ENCODE measurements around the gene ARL6IP5.

Gene ARL6IP5

DNA sequence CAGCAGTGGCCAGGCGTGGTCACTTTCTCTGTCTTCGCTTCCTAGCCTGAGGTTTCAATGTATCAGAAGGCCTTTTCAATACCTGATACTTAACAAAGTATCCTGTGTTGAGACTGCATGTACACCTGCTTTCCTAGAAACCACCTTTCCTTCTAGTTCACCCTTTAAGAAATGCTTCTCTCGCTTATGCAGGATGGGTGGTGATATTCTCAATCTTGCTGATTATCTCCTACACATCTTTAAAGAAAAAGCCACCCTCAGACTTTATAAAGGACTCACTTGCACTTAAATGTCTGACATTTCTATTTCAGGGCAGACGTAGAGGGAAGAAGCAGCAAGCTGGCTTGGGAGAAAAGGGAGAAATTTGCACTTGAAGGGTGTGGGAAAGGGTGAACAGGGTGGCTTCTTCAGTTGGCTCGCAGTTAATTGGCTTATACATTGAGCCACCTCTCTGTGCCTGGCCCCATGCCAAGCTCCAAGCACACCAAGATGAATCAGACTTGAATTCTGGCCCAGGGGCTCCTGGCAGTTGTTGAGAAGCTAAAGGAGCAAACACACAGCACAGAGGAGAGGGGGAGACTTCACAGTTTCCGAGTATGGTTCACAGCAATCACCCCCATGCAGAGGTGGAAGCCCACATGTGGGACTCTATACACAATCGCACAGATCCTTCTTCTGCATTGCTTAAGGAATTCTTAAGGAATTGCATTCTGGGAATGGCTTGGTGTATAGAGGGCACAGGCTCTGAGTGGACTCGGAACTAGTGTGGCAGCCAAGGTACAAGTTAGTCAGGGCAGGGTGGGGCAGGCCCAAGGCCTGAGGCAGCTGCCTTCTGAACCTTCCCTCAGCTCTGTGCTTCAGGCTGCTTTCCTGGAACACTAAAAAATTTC, 1.3 kb downstream of the ARL6IP5 start:
- DNase-seq (ENCODE audit: low spot score) = peak; percentile 96

DNA sequence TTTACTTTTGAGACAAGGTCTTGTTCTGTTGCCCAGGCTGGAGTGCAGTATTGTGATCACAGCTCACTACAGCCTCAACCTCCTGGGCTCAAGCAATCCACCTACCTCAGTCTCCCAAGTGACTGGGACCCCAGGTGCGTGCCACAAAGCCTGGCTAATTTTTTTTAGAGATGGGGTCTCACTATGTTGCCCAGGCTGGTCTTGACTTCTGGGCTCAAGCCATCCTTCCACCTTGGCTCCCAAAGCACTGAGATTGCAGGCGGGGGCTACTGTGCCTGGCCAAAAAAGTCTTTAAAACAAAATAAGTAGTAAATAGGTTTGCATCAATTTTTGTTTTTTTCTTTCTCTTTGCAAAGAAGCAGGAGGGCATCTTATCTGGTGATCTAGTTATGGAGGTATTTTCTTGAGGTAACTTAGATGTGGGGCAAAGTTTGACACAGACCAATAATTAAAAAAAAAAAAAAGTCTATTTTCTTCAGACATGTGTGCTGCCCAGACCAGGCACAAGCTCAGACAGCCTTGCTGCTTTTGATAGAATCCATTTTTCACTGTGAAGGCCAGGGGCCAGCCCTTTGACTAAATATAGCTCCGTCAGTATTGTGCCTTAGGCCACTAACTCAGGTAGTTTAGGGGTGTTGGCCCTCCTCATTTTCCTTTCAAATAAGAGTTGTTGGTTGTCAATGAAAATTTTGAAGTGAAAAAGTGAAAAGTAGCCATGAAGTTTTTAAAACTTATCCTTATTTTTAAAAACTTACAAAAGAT, 2.5 kb downstream of the ARL6IP5 start:
- no peak for DNase-seq (ENCODE audit: low spot score)

DNA sequence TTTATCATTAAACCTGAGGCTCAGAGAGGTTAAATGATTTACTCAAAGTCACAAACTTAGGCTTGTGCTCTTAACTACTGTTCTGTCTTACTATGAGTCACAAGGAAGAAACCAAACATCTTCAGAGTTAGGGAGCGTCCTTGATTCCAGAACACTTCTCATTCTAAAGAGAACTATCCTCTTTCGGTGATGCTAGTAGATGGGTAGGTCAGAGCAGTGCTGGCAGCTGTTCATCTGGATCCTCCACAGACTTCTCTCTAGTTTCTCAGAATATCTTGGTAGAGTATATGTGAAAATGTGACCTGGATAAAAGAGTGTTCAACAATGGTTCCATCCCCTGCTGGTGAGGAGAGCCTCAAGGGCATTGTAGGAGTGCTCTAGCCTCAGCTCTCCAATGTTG, 3.3 kb downstream of the ARL6IP5 start:
- peak; percentile 70 for DNase-seq (ENCODE audit: low spot score)

DNA sequence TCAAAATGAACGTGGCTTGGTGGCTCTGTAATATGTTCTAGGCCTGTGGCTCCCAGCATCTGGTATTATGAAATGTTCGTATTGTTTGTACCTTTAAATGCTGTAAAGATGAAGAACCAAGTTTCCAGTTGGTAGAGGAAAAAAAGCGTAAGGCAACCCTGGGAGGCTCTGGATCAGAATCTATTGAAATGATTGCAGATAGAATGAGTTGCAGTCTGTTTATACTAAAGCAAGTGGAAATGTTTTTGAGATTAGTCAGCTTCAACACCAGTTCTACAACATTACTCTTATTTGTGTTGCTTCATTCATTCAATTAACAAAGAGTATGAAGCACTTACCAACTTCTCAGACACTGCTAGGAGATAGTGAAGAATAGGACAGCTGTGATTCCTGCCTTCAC, 5.3 kb downstream of the ARL6IP5 start:
- peak; percentile 71 for DNase-seq (ENCODE audit: low spot score)

DNA sequence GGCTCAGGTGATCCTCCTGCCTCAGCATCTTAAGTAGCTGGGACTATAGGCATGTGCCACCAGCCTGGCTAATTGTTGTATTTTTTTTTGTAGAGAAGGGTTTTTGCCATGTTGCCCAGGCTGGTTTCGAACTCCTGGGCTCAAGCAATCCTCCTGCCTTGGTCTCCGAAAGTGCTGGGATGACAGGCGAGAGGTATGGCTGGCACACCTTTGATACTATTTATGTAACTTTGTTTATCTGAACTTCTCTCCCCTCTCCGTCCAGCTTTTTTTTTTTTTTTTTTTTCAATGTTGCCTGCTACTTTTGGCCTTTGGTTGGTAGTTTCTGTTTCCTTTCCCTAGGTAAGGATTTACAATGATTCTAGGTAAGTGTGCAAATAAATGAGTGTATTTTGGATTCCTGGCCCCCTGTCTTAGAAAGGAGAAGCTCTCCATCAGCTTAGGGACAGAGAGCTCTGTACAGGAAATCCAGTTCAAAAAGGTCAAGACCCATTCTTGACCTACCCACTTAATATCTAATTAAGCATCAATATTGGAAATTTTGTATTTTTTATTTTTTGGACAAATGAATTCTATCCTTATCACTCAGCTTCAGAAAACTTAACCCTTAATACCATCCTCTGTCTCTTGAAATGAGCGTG, 6.8 kb downstream of the ARL6IP5 start:
- no peak for DNase-seq (ENCODE audit: low spot score)

DNA sequence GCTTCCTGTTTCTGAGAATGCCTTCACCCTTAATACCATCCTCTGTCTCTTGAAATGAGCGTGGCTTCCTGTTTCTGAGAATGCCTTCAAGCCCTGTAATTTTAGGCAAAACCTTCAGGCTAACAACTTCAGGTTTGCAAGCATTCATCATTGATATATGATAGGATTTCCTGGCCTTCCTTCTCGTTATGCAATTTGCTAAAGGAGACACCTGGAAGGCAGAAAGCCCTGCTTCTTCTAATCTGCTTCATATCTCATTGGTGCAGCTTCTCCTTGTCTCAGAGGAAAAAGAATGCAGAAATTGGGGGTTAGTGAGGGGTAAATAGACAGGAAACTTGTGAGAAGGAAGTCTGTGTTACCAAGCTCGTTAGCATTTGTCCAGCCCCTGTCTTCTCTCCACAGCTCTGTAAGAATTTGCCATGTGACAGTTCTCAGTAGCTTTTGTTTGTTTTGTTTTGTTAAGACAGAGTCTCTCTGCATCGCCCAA, 7.3 kb downstream of the ARL6IP5 start:
- DNase-seq (ENCODE audit: low spot score) = no peak

DNA sequence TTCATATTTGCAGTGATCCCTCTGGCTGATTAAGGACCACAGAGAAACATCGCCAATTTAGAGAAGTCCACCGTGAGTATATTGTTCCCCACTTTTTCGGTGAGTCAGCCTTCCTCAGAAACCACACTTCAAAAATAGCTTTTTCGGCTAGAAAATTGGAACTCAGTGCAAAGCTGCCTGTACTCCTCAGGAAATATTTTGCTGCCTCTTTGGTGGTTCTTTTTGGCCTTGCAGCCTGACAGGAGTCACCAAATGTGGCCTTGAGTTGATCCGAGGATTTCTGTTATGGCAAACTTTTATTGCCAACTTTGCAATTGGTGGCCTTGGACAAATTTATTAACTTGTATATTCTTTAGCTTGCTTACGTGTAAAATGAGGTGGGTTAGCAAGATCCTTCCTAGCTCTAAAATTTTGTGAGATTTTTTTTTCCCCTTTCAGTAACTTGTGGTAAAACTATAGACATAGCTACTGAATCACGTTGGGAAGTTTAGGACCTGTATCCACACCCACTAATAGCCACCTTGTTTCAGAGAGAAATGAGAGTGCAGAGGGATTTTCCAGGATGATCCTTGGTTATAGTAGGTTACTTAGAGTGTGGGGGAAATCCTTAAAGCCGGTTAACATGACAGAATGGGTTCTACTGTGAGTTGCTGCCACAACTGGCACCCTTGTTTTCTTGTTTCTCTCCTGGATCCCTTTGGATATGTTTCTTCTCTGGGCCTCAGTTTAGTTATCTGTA, 9.9 kb downstream of the ARL6IP5 start:
- DNase-seq (ENCODE audit: low spot score) = no peak

DNA sequence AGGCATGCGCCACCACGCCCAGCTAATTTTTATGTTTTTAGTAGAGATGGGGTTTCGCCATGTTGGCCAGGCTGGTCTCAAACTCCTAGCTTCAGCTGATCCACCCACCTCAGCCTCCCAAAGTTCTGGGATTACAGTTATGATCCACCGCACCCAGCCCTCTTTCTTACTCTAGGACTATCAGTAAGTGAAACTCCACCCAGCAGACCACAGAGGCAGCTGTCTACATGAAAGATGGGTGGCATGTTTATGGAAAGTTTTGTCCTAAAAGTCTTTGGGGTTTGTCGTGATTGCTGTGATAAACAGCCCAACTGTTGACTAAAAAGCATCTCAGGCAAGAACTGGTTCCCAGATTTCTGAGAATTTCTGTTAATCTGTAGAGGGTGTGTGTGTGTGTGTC, 10.9 kb downstream of the ARL6IP5 start:
- no peak for DNase-seq (ENCODE audit: low spot score)

DNA sequence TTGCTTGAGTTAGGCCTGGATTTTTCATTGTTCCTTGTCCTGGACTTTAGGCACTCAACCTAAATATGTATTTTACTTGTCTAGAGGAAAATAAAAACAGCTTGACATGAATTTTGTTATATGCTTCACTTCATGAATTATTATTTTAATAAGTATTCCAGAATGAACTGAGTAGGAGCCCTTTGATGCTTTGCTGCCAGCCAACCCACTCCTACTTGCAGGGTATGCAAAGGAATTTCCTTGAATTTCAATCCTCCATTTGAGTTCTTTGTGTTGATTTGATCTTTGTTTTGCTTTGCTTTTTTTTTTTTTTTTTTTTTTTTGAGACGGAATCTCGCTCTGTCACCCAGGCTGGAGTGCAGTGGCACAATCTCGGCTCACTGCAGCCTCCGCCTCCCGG, 11.6 kb downstream of the ARL6IP5 start:
- DNase-seq (ENCODE audit: low spot score) = no peak

DNA sequence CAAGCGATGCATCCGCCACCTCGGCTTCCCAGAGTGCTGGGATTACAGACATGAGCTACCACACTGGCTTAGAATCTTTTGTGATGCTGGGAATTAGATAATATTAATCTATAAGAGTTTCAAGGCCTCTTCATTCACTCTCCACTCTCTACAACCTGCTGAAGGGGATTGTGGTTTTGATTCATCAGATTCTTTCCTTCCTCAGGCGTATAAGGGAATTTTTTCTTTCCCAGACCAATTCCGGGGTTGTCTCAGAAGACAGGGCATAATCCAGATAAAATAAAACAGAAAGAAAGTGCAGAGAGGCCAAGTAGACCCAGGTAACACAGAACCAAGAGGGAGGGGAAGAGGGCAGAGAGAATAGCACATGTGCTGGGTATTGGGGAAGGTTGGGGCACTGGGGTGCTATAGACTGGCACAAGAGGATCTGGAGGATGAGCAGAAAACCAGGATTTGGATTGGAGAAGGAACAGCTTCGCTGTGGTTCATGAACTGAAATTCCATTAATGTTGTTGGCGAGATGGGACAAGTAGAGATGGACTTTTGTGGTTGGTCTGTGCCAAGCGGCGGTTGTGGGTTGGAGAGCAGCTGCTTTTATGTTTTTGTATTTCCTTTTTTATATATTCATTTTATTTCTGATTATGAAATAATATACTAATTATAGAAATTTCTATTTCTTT, 12.8 kb downstream of the ARL6IP5 start:
- no peak for DNase-seq (ENCODE audit: low spot score)

DNA sequence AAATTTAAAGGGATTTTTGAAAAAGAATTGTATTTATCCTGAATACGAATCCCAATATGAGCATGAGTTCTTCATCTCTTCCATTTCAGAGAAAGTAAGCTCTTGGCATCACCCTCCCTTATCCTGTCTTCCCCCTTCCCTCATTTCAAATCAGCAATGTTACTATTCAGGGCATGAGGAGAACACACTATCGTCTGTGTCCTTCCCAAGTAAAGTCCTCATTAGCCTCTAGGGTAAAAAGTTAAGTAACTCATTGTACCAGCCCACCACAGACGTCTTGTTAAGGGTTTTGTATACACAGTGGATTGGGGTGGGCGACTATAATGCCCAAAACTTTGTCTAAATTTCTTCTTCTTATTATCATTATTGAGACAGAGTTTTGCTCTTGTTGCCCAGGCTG, 14.8 kb downstream of the ARL6IP5 start:
- DNase-seq (ENCODE audit: low spot score) = no peak

DNA sequence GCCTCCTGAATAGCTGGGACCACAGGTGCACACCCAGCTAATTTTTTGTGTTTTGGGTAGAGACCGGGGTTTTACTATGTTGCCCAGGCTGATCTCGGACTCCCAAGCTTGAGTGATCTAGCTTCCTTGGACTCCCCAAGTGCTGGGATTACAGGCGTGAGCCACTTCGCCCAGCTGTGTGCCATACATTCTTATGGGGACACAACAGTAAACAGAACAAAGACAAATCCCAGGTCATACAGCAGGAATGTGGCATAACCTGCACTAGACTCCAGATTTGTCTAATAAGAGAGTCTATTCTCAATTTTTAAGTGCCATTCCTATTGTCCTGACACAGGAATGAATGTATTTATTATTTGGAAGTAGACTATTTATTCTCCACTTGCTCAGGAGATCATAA, 17.6 kb downstream of the ARL6IP5 start:
- no peak for DNase-seq (ENCODE audit: low spot score)

DNA sequence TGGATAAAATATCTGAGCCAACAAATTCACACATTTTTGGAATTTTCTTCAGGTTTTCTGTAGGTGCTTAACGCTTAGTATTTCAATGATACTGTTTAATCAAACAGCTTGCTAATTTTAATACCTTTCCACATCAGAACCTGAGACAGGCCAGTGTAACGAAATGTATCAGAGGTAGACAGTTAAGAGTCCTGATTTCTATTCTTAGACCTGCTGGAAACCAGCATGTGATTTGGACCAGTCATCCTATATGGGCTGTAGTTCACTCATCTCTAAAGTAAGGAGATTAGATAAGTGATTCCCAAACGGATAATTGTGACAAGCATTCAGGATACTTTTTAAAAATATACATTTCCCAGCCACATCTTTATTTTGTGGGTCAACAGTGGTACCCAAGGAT, 18.4 kb downstream of the ARL6IP5 start:
- no peak for DNase-seq (ENCODE audit: low spot score)

DNA sequence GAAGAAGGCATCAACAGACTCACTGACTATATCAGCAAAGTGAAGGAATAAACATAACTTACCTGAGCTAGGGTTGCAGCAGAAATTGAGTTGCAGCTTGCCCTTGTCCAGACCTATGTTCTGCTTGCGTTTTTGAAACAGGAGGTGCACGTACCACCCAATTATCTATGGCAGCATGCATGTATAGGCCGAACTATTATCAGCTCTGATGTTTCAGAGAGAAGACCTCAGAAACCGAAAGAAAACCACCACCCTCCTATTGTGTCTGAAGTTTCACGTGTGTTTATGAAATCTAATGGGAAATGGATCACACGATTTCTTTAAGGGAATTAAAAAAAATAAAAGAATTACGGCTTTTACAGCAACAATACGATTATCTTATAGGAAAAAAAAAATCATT, 19.8 kb downstream of the ARL6IP5 start:
- no peak for DNase-seq (ENCODE audit: low spot score)

DNA sequence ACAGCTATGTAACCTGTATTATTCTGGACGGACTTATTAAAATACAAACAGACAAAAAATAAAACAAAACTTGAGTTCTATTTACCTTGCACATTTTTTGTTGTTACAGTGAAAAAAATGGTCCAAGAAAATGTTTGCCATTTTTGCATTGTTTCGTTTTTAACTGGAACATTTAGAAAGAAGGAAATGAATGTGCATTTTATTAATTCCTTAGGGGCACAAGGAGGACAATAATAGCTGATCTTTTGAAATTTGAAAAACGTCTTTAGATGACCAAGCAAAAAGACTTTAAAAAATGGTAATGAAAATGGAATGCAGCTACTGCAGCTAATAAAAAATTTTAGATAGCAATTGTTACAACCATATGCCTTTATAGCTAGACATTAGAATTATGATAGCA, 20.6 kb downstream of the ARL6IP5 start:
- no peak for DNase-seq (ENCODE audit: low spot score)

DNA sequence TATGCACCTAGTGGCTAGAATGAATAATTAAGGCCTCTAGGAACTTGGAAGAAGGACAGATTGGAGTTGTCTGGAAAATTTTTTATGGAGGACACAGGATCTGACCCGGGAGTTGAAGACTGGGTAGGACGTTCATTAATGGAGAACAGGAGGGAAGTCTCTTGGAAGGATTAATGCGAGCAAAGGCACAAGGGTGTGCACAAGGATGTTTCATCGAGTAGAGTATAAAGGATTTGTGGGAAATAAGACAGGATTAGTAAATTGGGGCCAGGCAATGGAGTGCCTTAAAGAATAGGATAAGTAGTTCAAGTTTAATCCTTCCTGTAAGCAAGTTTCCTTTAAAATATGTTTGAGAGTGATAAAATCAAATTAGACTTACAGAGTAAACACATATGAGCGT, 23.1 kb downstream of the ARL6IP5 start:
- DNase-seq (ENCODE audit: low spot score) = no peak

DNA sequence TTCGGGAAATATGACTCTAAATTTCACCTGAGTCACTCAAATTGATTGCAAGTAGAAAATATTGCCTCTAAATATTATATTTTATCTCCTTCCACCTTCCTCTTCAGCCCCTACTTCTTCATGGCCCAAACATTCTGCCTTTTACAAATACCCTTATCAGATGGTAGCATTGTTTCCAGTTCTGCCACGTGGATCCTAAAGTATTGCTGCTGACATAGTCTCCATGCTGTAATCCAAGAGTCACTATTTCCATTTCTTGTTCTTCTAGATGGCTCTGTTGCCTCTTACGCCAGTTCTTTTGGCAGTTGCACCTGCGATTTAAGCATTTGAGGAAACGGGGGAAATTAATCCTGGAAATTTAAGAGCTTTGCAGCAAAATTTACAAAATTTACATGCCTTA, 24.1 kb downstream of the ARL6IP5 start:
- no peak for DNase-seq (ENCODE audit: low spot score)

DNA sequence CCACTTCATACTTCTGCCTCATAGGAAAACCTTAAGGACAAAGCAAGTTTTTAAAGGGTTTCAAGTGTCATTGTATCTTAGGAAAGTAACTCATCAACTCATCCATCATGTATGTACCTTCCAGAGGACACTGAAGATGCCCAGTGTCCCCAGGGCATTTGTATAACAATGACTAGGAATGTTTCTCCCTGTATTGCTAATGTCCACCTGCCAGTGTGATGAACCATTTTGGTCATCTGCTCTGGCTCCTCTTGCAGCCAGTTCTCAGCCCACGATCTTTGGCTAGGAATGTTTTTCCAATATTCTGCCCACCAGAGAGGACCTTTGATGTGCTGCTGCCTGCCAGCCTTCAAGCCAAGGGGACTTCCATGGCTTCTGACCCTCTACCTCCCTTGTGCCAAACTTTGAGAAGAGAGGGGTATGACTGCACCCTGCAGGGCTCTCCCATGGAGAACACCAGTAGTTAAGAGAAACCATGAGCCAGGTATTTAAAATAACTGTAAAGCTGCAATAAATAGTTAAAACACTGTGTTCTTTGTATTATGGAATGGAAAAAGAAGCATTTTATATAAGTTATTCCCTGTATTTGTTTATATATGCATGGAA, 26.3 kb downstream of the ARL6IP5 start:
- no peak for DNase-seq (ENCODE audit: low spot score)

DNA sequence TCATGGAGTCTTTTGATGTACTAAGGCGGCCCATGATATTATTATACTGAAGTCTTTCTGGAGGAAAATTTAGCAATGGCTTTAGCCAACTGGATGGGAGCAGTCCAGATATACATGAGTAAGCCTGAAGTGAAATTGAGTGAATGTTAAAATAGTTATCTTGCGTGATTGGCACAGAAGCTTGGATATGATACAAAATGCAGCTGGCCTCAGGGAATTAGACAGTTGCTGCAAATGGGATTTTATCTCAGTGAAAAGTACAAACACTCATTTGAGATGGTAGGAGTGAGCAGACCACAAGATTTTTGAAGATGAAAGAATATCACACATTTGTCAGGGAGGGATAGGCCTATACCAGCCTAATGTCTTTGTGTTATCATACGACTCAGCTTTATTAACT, 28.8 kb downstream of the ARL6IP5 start:
- DNase-seq (ENCODE audit: low spot score) = no peak

DNA sequence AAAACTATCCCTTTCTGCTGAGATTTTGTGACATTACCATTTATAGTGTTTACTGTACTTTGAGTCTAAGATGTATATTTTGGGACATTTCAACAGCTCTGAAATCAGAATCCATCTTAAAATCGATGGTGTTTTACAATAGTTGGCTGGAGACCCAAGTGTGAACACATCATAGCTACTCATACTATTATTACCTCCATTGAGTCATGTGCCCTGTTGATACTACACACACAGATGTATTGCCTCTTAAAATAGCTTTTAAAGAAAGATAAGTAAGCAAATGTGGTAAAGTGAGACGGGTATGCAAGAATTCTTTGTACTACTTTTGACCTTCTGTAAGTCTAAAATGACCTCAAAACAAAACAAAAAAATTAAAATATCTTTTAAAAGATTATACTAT, 31.0 kb downstream of the ARL6IP5 start:
- DNase-seq (ENCODE audit: low spot score) = peak; percentile 13

DNA sequence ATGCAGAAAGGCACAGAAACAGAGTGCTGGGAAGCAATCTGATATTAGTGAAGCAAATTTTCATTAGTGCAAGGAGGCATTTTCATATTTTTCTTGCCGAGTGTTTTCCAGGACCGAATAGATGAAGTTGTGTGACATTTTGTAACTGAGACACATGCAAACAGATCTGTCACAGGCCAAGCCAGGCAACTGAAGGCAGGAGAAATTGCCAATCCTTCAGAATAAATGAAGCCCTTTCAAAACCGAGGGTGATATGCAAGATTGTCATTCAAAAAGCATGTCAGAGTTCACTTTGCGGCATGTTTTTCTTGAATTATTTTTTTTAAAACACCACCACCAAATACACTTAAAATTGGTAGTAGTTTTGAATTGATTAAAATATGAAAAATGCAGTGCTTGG, 31.4 kb downstream of the ARL6IP5 start:
- DNase-seq (ENCODE audit: low spot score) = no peak

Data from kidney tubule cell (primary cell).